GM10266 (cell line): ENCODE results near the gene TADA2A.
A peak's percentile ranks its signal among the peaks of the same experiment; 100 is the strongest.

Experiments used
- DNase-seq: peaks from one replicate; pipeline ENCODE4 v3.0.0; 2012; ENCODE audit errors: extremely low spot score
- TF ChIP-seq, protein P1 (sequence below): IDR thresholded peaks from 2 replicates; pipeline ENCODE4 v1.5.1; 2012; ENCODE audit warnings: mild to moderate bottlenecking, low read depth; ENCODE audit not compliant: control insufficient read depth, insufficient read depth; ENCODE audit errors: missing control alignments

The TADA2A gene

GRCh38 chr17:37480427-37480826, 73.7 kb downstream of the TADA2A start:
- DNase-seq, result no peak
- TF ChIP-seq, protein P1, sequence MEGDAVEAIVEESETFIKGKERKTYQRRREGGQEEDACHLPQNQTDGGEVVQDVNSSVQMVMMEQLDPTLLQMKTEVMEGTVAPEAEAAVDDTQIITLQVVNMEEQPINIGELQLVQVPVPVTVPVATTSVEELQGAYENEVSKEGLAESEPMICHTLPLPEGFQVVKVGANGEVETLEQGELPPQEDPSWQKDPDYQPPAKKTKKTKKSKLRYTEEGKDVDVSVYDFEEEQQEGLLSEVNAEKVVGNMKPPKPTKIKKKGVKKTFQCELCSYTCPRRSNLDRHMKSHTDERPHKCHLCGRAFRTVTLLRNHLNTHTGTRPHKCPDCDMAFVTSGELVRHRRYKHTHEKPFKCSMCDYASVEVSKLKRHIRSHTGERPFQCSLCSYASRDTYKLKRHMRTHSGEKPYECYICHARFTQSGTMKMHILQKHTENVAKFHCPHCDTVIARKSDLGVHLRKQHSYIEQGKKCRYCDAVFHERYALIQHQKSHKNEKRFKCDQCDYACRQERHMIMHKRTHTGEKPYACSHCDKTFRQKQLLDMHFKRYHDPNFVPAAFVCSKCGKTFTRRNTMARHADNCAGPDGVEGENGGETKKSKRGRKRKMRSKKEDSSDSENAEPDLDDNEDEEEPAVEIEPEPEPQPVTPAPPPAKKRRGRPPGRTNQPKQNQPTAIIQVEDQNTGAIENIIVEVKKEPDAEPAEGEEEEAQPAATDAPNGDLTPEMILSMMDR, result no peak

GRCh38 chr17:37481001-37481665, 74.4 kb downstream of the TADA2A start:
- no peak for DNase-seq
- TF ChIP-seq, protein P1, result no peak

DNA sequence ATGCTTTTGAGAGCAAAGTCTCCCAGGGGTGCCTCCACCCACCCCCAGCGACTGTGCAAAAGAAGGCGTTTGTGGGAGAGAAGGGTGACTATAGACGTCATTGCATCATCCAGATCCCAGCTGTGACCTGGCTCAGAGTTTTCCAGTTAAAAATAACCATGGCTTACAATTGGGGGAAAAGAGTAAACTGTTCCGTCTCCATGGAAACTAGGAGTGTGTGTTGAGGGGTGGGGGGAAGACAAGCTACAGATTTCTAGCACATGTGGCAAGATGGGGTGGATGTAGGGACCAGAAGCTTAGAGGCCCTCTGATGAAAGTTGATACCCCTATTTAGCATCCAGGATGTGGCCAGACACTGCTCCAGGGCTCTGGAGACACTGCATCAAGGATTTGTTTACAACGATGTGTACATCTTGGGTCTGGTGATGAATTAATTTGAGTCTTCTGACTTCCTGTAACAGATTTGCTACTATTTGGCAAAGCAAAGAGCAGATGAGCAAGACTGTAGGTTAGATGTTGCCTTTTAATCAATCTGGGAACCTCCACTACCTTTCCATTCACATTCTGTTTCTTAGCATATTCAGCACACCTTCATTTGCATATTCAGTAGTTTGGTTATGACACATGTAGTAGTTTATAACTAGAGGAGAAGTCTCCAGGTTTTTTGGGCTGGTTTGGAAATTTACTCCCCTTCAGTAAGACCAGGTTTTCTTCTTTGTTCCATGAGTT, 76.8 kb downstream of the TADA2A start:
- DNase-seq, result peak; percentile 32
- TF ChIP-seq, protein P1, result no peak

DNA sequence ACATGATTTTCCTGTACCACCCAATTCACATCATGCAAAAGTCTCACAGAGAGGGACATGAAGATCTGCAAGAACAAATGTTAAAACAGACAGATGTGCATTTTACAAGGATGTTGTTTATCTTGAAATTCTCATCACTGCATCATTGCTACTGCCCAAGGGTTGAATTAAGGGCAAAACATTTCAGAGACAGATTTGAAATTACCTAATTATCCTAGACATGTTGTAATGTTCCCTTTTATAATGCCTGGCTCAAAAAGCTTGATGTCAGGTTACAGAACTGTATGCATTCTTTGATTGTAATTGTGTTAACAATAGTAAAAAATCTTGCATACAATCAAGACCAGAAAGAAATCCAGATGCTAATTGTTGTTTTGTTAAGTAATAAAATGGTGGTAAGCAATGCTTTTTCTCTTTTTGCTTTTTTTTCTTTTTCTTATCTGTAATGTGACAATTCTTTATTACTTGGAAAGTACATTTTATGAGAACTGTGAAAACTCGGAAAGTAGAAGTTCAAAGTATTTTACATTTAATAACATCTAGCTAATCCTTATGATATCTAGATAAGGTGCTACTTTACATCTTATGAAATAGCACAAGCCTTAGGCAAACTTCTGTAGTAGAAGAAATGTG, 79.4 kb downstream of the TADA2A start:
- DNase-seq, result no peak
- TF ChIP-seq, protein P1, result no peak

GRCh38 chr17:37488009-37488604, 81.4 kb downstream of the TADA2A start:
- peak; percentile 39 for DNase-seq

DNA sequence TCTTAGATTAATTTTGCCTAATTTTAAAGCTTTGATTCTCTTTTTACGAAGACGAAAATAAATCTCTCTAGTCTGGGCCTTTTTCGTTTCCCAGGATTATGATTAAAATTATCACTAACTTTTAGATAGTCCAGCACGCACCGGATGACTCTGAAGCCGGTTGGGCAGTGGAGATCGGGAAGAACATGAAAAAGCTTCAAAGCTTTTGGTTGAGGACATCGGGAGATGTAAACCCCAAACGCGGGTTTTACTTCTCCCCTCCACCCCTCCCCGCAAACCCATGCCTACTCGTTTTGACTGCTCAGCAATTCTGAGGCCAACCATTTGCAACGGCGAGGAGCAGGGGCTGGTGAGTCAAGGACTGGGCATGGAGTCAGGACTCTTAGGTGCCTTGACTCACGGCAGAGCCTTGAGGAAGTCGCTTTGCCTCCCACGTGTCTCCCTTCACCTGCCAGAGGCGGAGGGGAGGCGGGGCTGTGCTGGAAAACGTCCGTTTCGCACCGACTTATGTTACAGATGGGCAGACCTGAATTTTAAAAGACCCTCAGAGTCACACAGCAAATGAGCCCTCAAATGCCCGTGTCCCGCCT, 82.0 kb downstream of the TADA2A start:
- TF ChIP-seq, protein P1, result no peak
- peak; percentile 67 for DNase-seq

More at GRCh38 chr17:37488009-37488604, 81.4 kb downstream of the TADA2A start:
- TF ChIP-seq, protein P1, result no peak
